Neuronal stem cell (in vitro differentiated cells): ENCODE data around the gene GRHPR.

ENCODE experiments used
- DNase-seq: peaks from one replicate; pipeline ENCODE4 v3.0.0-alpha.2; 2013; ENCODE audit warnings: low spot score
- H2AFZ ChIP-seq: one replicate; pipeline ENCODE4 v1.6.1; 2013; ENCODE audit warnings: mild to moderate bottlenecking, low read length, inconsistent platforms
- H2AK5ac ChIP-seq: 2 replicates; pipeline ENCODE4 v1.6.1; 2013; ENCODE audit warnings: low read depth, mild to moderate bottlenecking, inconsistent platforms, low read length, moderate library complexity, mixed read lengths
- H2BK120ac ChIP-seq: 2 replicates; pipeline ENCODE4 v1.6.1; 2013; ENCODE audit warnings: low read depth, mild to moderate bottlenecking, inconsistent platforms, low read length, moderate library complexity, mixed read lengths
- H2BK12ac ChIP-seq: one replicate; pipeline ENCODE4 v1.6.1; 2013; ENCODE audit warnings: low read length, inconsistent platforms
- H2BK15ac ChIP-seq: 2 replicates; pipeline ENCODE4 v1.6.1; 2013; ENCODE audit warnings: mild to moderate bottlenecking, low read length, inconsistent platforms, mixed read lengths
- H2BK5ac ChIP-seq: one replicate; pipeline ENCODE4 v1.6.1; 2013; ENCODE audit warnings: inconsistent platforms, mild to moderate bottlenecking, low read length, moderate library complexity
- H3K14ac ChIP-seq: one replicate; pipeline ENCODE4 v1.6.1; 2013; ENCODE audit warnings: low read length, inconsistent platforms
- H3K18ac ChIP-seq: 2 replicates; pipeline ENCODE4 v1.6.1; 2013; ENCODE audit warnings: low read length, inconsistent platforms
- H3K23ac ChIP-seq: 2 replicates; pipeline ENCODE4 v1.6.1; 2013; ENCODE audit warnings: low read depth, mild to moderate bottlenecking, mixed read lengths, low read length, inconsistent platforms; ENCODE audit not compliant: poor library complexity
- H3K27ac ChIP-seq: replicated peaks from 3 replicates; pipeline ENCODE4 v1.5.1; 2013; ENCODE audit warnings: low read length, inconsistent platforms
- H3K27me3 ChIP-seq, 3 experiments: 2 replicates each; pipeline ENCODE4 v1.6.1; 2013; ENCODE audit warnings: low read length in 3 of 3, mild to moderate bottlenecking in 2 of 3, inconsistent platforms in 1 of 3, low read depth in 1 of 3, mixed read lengths in 1 of 3, moderate library complexity in 1 of 3; ENCODE audit not compliant: control insufficient read depth in 3 of 3, insufficient read depth in 3 of 3
- H3K36me3 ChIP-seq, 2 donors: replicated peaks in 1 of 2; 2 replicates each; pipeline ENCODE4 v1.6.1; 2013; ENCODE audit warnings: low read length in 2 of 2; ENCODE audit not compliant: control insufficient read depth in 2 of 2, insufficient read depth in 2 of 2
- H3K4ac ChIP-seq: 2 replicates; pipeline ENCODE4 v1.6.1; 2013; ENCODE audit warnings: inconsistent platforms, mild to moderate bottlenecking, low read length, moderate library complexity
- H3K4me1 ChIP-seq, 2 donors: 1 replicate in 1 of 2; 2 replicates in 1 of 2; pipeline ENCODE4 v1.6.1; 2013; ENCODE audit warnings: low read length in 2 of 2, low read depth in 1 of 2; ENCODE audit not compliant: control insufficient read depth in 2 of 2, insufficient read depth in 1 of 2
- H3K4me2 ChIP-seq: one replicate; pipeline ENCODE4 v1.6.1; 2013; ENCODE audit warnings: mild to moderate bottlenecking, low read length, inconsistent platforms; ENCODE audit not compliant: insufficient read depth, poor library complexity, severe bottlenecking
- H3K4me3 ChIP-seq, 2 donors: 2 replicates each; pipeline ENCODE4 v1.5.1; 2013; ENCODE audit warnings: low read length in 2 of 2, mild to moderate bottlenecking in 2 of 2, inconsistent platforms in 1 of 2, moderate library complexity in 1 of 2
- H3K79me1 ChIP-seq: one replicate; pipeline ENCODE4 v1.6.1; 2013; ENCODE audit warnings: low read depth, mild to moderate bottlenecking, inconsistent platforms, low read length, moderate library complexity
- H3K9ac ChIP-seq: one replicate; pipeline ENCODE4 v1.6.1; 2013; ENCODE audit warnings: mild to moderate bottlenecking, low read depth, low read length, inconsistent platforms; ENCODE audit not compliant: poor library complexity
- H3K9me3 ChIP-seq, 2 donors: replicated peaks in 1 of 2; 2 replicates each; pipeline versions ENCODE3 to v1.6.1; 2013; ENCODE audit warnings: low read length in 2 of 2, mild to moderate bottlenecking in 2 of 2, inconsistent platforms in 1 of 2, low read depth in 1 of 2, mixed read lengths in 1 of 2, moderate library complexity in 1 of 2; ENCODE audit not compliant: control insufficient read depth in 2 of 2, insufficient read depth in 1 of 2
- H4K8ac ChIP-seq: one replicate; pipeline ENCODE4 v1.6.1; 2013; ENCODE audit warnings: low read depth, mild to moderate bottlenecking, inconsistent platforms, low read length, moderate library complexity
- H4K91ac ChIP-seq: one replicate; pipeline ENCODE4 v1.6.1; 2013; ENCODE audit warnings: low read length, low read depth, mild to moderate bottlenecking, inconsistent platforms; ENCODE audit not compliant: poor library complexity
- WGBS, 2 donors: extraction: QIAGEN DNeasy Blood & Tissue Kit; methylation state at CpG; one replicate each; pipeline ENCODE4 v1.1.7; 2013; ENCODE audit warnings: missing lambda C conversion rate in 2 of 2, mixed read lengths in 1 of 2; ENCODE audit not compliant: insufficient read length in 2 of 2, insufficient replicate concordance in 1 of 2; ENCODE audit errors: extremely low coverage in 2 of 2; 5-methylcytosine and 5-hydroxymethylcytosine counted together

The GRHPR gene

GRCh38 chr9:37398464-37399025, 24.0 kb upstream of the GRHPR start:
- H2AFZ ChIP-seq: no peak overlapping the region
- H3K23ac ChIP-seq: no peak overlapping the region
- H3K27me3 ChIP-seq: no peaks in the 10 kb centered on the region
- no peak for DNase-seq
- H2AK5ac ChIP-seq: no peak overlapping the region
- no peak overlapping the region for H3K4me3 ChIP-seq
- no peak overlapping the region for H2BK12ac ChIP-seq
- no peaks in the 10 kb centered on the region for H3K79me1 ChIP-seq
- H3K4me2 ChIP-seq: no peak overlapping the region
- no peak overlapping the region for H3K9ac ChIP-seq
- H3K9me3 ChIP-seq: no peaks in the 10 kb centered on the region
- H2BK15ac ChIP-seq: no peak overlapping the region
- H3K18ac ChIP-seq: peak overlapping the region; percentile 62
- no peak overlapping the region for H4K91ac ChIP-seq
- no peak overlapping the region for H4K8ac ChIP-seq
- H2BK5ac ChIP-seq: no peak overlapping the region
- no peaks in the 10 kb centered on the region for H3K4me1 ChIP-seq
- H3K36me3 ChIP-seq: no peaks in the 10 kb centered on the region
- no peak overlapping the region for H3K27ac ChIP-seq
- WGBS, 2 donors: no CpG with 5 or more reads among the region's 7 CpGs
- H3K4ac ChIP-seq: no peak overlapping the region
- no peak overlapping the region for H2BK120ac ChIP-seq
- no peak overlapping the region for H3K14ac ChIP-seq

GRCh38 chr9:37399336-37399735, 23.2 kb upstream of the GRHPR start:
- no peak overlapping the region for H3K18ac ChIP-seq
- no peak overlapping the region for H3K4me2 ChIP-seq
- H3K36me3 ChIP-seq: no peaks in the 10 kb centered on the region
- no peak overlapping the region for H3K14ac ChIP-seq
- no peaks in the 10 kb centered on the region for H3K9me3 ChIP-seq
- no peak for DNase-seq
- H3K23ac ChIP-seq: no peak overlapping the region
- H3K9ac ChIP-seq: no peak overlapping the region
- no peaks in the 10 kb centered on the region for H3K4me1 ChIP-seq
- H3K27ac ChIP-seq: no peak overlapping the region
- H2BK5ac ChIP-seq: no peak overlapping the region
- H3K79me1 ChIP-seq: no peaks in the 10 kb centered on the region
- no peaks in the 10 kb centered on the region for H3K27me3 ChIP-seq
- H2BK120ac ChIP-seq: no peak overlapping the region
- H4K91ac ChIP-seq: no peak overlapping the region
- H2BK15ac ChIP-seq: no peak overlapping the region
- no CpG with 5 or more reads among the region's 2 CpGs for WGBS, 2 donors
- no peak overlapping the region for H2BK12ac ChIP-seq
- H2AK5ac ChIP-seq: no peak overlapping the region
- H4K8ac ChIP-seq: no peak overlapping the region
- H3K4ac ChIP-seq: no peak overlapping the region
- H2AFZ ChIP-seq: no peak overlapping the region
- H3K4me3 ChIP-seq: no peak overlapping the region

DNA sequence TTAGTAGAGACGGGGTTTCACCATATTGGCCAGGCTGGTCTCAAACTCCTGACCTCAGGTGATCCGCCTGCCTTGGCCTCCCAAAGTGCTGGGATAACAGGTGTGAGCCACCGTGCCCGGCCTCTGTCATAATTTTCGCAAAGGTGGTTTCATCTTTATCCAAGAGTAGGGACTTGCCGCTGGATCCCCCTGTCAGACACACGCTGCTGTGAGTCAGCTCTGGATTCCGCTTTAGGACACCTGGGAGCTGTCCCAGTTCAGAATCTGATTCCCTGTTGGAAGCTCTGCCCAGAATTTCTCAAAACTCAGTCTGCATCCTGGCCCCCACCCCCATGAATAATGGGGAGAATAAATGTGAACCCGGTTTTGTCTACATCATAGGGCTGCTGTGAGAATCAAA, 17.9 kb upstream of the GRHPR start:
- Histone ChIP-seq H3K4me1 (peaks cover 0 to 6% of the 10 kb centered on the region in 2 donors), H3K27me3 (no peaks in the 10 kb centered on the region), H3K79me1 (no peaks in the 10 kb centered on the region), H2BK15ac (no peak overlapping the region), H3K27ac (no peak overlapping the region), H4K91ac (no peak overlapping the region), H3K4ac (no peak overlapping the region), H2AK5ac (no peak overlapping the region), H2AFZ (no peak overlapping the region), H3K4me2 (no peak overlapping the region), H2BK12ac (no peak overlapping the region), H3K4me3 (no peak overlapping the region), H4K8ac (no peak overlapping the region), H3K18ac (no peak overlapping the region), H3K14ac (no peak overlapping the region), H3K9me3 (peaks cover 0 to 4% of the 10 kb centered on the region in 2 donors), H3K23ac (no peak overlapping the region), H2BK120ac (no peak overlapping the region), H3K9ac (no peak overlapping the region), H2BK5ac (no peak overlapping the region), H3K36me3 (no peaks in the 10 kb centered on the region)
- DNase-seq: no peak
- no CpG with 5 or more reads among the region's 9 CpGs for WGBS, 2 donors

DNA sequence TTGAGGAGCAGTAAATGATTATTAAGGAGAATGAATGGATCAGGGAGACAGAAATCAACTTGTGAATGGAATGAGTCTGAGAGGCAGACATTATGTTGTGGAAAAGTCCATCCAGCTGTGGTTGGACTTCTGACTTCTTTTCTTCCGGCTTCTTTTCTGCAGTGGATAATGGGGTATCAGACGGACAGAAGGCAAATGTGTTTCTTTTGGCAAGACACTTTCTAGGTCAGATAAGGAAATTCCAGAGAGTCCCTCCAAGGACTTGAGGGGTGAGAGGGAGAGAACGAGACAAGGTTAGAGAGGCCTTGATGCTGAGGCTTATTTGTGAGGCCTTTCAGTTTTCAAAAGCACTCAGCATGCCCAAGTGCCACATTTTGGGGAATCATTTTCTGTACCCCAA, 17.1 kb upstream of the GRHPR start:
- no peak for DNase-seq
- H4K8ac ChIP-seq: no peak overlapping the region
- no peaks in the 10 kb centered on the region for H3K79me1 ChIP-seq
- no peak overlapping the region for H3K4me3 ChIP-seq
- no peaks in the 10 kb centered on the region for H3K27me3 ChIP-seq
- no CpG with 5 or more reads among the region's 3 CpGs for WGBS, 2 donors
- no peak overlapping the region for H2BK120ac ChIP-seq
- no peak overlapping the region for H2BK12ac ChIP-seq
- H3K36me3 ChIP-seq: no peaks in the 10 kb centered on the region
- H3K4me2 ChIP-seq: no peak overlapping the region
- H3K14ac ChIP-seq: no peak overlapping the region
- H3K4me1 ChIP-seq: peaks cover 0 to 6% of the 10 kb centered on the region in 2 donors
- H2AFZ ChIP-seq: no peak overlapping the region
- no peak overlapping the region for H3K27ac ChIP-seq
- H2BK15ac ChIP-seq: no peak overlapping the region
- H3K9me3 ChIP-seq: peaks cover 0 to 4% of the 10 kb centered on the region in 2 donors
- H4K91ac ChIP-seq: no peak overlapping the region
- no peak overlapping the region for H3K18ac ChIP-seq
- H3K4ac ChIP-seq: no peak overlapping the region
- no peak overlapping the region for H3K9ac ChIP-seq
- H3K23ac ChIP-seq: no peak overlapping the region
- no peak overlapping the region for H2BK5ac ChIP-seq
- no peak overlapping the region for H2AK5ac ChIP-seq
